ENCODE data around the gene SGIP1. TPM values are rescaled to one million over a fixed set of nuclear protein-coding genes. Genes with fewer than 3 reads are reported as not detected.

Gene SGIP1
- total RNA-seq = 1 to 10 TPM; 1.0 to 2.4 TPM
- long read RNA-seq = 0 reads

DNA sequence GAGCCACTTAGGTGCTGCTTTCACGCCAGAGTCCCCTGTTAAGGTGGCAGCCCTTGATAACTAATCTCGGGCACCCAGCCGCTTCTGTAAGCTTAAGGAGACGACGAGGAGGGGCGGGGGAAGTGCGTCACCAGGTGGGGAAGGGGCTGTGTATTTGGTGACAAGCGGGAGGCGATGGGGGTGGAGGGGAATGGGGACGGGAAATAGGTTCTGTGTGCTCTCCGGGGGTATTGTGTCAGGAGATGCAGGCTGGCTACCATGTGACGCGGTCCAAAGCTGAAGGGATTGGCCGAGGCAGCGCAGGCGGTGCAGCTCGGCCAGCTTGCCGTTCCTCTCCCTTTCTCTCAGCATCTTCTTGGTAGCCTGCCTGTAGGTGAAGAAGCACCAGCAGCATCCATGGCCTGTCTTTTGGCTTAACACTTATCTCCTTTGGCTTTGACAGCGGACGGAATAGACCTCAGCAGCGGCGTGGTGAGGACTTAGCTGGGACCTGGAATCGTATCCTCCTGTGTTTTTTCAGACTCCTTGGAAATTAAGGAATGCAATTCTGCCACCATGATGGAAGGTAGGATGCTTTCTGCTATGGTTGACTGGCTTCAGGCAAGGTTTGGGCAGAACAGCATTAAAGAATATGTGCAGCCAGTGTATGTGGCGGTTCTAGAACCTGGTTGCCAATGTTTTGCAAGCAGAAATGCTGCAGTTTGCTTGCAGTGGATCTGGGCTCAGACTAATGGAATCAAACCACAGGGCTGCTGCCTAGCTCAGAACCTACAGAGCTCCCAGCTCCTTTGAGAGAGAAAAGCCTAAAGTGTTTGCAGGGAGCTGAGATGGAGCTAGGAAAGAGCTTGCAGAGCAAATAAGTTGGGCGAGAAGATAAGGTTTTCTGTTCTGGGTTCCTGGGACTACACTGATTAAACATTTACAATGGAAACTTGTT is at the start of gene SGIP1:
Gene SGIP1 (plus strand): TSS at position 350 of the 937 bp plus-strand sequence. CDS start 206 bp downstream, at position 556.
- ATAC-seq (peak; percentile 46), DNase-seq (peak in 1 of 2 donors; percentile 33)
- intact Hi-C loops (cut with DNase I, micrococcal nuclease) = no loop called here

DNA sequence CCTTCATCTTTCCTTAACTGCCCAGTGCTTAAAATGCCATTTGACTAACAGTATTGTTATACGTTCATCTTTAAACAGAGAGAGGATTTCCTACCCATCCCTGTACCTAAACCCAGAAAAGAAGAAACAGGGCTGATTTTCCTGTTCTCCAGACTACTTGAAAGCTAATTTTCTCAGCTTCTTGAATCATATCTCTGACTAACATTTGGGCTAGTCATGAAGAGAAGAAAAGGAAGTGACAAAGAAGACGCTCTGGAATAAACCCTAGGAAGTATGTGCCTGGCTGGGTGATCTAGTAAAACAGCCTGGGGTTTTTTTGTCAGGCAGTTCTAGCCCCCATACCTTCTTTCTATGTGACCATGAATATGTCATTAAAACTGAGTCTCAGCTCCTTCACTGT is 44.8 kb upstream of the SGIP1 start:
- intact Hi-C loops (cut with DNase I, micrococcal nuclease) = no loop called here
- ATAC-seq (no peak), DNase-seq (no peak)

DNA sequence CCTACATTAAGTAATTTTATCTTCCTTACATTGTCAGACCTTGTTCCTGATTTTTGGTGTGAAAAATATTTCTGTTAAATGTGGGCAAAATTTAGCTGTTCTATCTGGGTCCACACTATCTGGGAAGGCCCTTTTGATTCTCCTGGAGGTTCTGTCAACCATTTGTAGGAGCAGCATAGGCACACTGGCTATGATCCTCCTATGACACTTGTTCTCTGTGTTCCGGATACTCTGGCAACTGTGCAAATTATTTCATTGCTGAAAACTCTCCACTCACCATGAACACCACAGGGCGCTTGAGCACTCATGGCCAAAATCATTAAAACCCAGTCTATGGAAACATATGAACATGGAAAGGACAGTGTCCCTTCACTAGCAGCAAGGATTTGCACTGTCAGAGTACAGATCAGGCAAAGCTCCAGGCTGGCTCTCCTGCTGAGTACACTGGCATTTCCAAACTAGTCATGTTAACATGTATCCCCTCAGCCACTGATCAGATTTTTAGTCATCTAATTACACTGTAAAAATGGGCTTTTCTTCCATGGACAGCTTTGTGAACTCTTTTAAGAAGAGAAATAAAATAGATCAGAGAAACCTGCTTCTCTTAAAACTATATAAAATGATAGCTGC is 43.9 kb upstream of the SGIP1 start:
- intact Hi-C loops (cut with DNase I, micrococcal nuclease) = no loop called here
- no peak for DNase-seq
- ATAC-seq = no peak

DNA sequence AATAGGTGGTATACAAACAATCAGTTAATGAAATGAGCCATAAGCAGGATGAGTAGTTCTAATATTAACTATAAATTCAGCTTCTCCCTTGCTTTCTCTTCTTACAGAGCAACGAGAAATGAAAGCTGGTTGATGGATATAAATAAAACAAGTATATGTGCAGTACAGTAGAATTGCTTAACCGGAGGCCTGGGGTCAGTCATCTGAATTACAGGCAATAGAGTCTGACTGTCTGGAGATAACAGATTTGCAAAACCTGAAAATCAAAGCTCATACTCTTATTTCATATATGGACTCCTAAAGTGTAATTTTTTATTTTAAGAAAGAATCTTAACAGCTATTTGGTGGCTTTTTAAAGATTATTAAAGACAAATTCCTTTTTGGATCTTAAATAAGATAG is 43.1 kb upstream of the SGIP1 start:
- intact Hi-C loops (cut with DNase I, micrococcal nuclease) = no loop called here
- no peak for DNase-seq
- ATAC-seq = no peak

GRCh38 chr1:66492424-66492823 is 41.5 kb upstream of the SGIP1 start:
- DNase-seq = no peak
- ATAC-seq = no peak
- intact Hi-C loops (cut with DNase I, micrococcal nuclease) = no loop called here

DNA sequence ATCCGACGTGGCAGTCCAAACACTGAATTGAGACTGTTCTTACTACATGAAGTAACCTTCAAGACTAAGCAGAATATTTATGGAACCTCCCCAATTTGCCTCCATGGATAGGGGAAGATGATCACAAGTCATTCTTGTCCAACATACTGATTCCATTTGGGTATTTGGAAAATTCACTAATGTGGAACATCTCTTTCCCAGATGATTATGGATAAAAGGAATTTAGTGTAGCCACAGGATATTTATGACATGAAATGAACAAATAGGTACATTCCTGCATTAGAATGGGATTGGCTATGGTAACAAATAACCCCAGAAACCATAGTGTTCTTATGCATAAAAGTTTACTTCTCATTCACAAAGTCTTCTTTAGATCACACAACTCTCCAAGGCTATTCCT is 40.2 kb upstream of the SGIP1 start:
- ATAC-seq = no peak
- intact Hi-C loops (cut with DNase I, micrococcal nuclease) = no loop called here
- no peak for DNase-seq

DNA sequence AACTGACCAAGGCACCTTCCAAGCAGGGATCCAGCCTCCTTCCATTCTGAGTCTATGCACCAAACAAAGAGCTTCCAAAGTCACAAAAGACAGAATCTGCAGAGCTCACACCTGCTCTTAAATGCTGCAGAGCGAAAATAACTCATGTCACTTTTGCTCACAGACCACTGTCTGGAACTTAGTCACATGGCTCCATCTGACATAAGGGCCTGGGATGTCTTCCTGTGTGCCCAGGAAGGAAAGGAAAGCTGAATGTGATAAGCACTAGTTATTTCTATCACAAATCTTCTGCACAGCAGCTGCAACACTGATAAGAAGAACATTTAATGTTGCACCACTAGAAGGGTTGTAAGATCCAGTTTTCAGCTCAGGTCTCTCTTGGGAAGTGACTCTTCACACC is 39.5 kb upstream of the SGIP1 start:
- intact Hi-C loops (cut with DNase I, micrococcal nuclease) = no loop called here
- no peak for DNase-seq
- no peak for ATAC-seq

DNA sequence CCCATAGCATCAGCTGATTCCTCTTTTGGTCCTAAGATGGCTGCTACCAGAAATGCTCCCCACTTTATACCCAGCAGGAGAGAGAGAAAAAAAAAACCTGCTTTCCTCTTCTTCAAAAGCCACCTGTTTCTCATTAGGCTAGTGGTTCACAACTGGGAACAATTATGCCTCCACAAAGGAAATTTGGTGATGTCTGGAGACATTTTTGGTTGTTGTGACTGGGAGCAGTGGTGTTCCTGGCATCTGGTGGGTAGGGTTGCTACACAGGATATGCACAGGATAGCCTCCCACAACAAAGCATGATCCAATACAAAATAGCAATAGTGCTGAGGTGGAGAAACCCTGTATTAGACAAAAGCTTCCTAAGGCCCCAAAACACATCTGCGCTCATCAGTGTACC is 38.5 kb upstream of the SGIP1 start:
- ATAC-seq (no peak), DNase-seq (no peak)
- intact Hi-C loops (cut with DNase I, micrococcal nuclease) = no loop called here

DNA sequence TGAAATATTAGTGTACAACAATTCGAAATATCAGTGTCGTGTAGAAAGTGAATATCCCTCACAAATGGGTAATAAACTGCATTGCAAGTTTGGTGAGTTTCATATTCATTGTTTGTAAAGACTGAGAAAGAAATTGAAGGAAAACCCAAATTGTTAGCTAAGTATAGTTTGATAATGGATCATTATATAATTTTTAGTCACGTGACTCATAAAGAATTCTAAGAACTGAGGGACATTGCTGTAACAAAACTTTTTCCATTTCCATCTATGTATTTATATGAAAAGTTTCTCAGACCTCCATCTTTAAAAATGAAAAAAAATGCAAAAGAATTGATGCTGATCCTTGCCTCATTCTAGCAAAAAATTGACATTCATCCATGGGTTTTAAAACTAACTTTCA is 36.0 kb upstream of the SGIP1 start:
- no peak for DNase-seq
- intact Hi-C loops (cut with DNase I, micrococcal nuclease) = no loop called here
- no peak for ATAC-seq

DNA sequence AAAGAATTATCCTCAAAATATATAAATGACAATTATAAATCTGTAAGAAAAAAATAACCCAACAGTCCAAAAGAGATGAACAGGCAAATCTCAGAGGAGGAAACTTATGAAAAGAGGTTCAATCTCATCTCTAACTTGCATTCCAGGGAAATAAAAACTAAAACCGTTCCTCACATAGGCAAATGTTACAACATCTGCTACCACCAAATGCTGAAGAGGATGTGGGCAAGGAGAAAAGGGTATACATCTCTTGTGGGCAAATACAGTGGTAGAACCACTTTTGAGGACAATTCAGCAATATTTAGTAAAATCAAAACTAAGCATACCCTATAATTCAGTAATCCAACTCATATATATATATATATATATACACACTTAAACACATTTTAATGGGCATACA is 33.7 kb upstream of the SGIP1 start:
- no peak for DNase-seq
- intact Hi-C loops (cut with DNase I, micrococcal nuclease) = no loop called here
- no peak for ATAC-seq

GRCh38 chr1:66502086-66502485 is 31.9 kb upstream of the SGIP1 start:
- DNase-seq = no peak
- intact Hi-C loops (cut with DNase I, micrococcal nuclease) = no loop called here
- ATAC-seq = no peak

DNA sequence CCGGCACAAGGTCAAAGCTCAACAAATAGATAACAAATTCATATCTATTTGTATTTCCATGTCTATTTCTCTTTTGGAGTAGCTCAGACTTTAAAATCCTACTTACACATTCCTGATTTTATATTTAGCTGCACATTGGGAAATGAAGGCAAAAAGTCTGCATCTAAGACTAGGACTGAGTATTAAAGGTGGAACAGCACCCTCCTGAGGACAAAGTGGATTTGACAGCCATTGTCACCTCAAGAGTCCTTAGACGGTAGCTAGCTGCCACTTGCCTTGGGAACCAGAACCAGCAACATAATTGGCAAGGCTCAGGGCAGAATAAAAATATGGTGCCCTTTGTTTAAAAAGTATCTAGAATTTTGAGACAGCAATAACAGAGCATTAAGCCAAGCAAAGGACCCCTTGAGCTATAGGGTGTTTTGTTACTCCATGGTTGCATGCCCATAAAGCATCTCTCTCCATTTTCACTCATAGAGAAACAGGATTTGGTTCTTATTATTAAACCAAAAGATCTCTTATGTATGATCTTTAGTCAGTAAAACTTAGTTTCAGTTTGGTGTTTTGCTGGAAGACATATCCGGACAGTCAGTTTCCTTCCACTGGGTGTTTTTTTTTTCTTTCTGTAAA is 30.0 kb upstream of the SGIP1 start:
- intact Hi-C loops (cut with DNase I, micrococcal nuclease) = no loop called here
- peak in 1 of 2 donors; percentile 37 for DNase-seq
- peak; percentile 61 for ATAC-seq

DNA sequence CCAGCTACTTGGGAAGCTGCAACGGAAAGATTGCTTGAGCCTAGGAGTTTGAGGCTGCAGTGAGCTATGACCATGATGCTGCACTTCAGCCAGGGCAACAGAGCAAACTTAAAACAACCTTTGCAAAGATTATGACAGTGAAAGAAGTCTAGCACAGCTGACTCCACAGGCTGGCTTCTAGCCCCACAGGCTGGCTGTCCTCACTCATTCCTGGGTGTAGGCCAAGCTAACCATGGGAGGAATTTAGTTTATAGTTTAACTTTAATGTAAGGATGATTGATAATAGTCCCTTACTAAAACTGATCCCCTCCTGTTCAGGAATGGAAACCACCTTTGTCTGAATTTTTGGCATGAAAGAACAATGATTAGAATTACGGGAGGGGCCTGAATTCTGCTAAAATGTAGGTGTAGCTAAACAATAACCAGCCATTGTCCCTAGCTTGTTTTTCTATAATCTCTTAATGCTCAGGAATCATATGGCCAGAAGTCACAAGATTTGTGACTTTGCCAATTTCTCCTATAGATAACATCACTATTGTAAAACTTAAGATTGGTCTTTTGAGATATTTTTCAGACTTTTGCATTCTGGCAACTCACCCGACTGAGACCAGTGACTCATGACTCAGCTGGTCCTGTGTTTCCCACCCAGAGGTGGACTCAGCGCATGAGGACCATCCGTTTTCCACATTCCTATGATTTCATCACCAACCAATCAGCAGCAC is 28.1 kb upstream of the SGIP1 start:
- no peak for DNase-seq
- ATAC-seq = no peak

GRCh38 chr1:66506393-66506687 is 27.6 kb upstream of the SGIP1 start:
- DNase-seq (no peak), ATAC-seq (no peak)
- intact Hi-C loops (cut with DNase I, micrococcal nuclease) = no loop called here

More for the DNA sequence above, 28.1 kb upstream of the SGIP1 start:
- intact Hi-C loops (cut with DNase I, micrococcal nuclease) = no loop called here

DNA sequence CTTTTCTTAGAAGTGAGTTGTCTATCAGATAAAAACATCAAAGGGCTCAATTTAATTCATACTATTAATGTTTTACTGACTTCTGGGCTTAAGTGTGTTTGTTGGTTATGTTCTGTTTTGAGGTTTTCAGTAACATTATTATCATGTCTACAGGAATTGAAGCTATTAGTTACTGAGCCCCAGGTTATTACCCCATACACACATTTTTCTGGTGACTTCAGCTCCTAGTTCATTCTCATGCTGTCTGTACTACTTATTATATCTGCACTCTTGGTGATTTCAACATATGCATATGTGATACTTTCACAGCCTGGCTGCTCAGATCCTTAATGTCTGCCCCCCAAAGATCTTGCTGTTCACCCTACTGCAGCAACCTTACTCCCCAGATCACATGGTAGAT is 27.0 kb upstream of the SGIP1 start:
- DNase-seq (no peak), ATAC-seq (no peak)
- intact Hi-C loops (cut with DNase I, micrococcal nuclease) = no loop called here

GRCh38 chr1:66510407-66510806 is 23.5 kb upstream of the SGIP1 start:
- ATAC-seq (no peak), DNase-seq (no peak)
- intact Hi-C loops (cut with DNase I, micrococcal nuclease) = no loop called here

- DNase-seq (no peak), ATAC-seq (no peak)
- intact Hi-C loops (cut with DNase I, micrococcal nuclease) = no loop called here
These were observed 22.8 kb upstream of the SGIP1 start for GRCh38 chr1:66511118-66511517.

DNA sequence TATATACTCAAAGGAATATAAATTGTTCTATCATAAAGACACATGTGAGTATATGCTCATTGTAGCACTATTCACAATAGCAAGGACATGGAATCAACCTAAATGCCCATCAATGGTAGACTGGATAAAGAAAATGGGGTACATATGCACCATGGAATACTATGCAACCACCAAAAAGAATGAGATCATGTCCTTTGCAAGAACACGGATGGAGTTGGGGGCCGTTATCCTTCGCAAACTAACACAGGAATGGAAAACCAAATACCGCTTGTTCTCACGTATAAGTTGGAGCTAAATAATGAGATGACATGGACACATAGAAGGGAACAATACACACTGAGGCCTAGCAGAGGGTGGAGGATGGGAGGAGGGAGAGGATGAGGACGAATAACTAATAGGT is 16.0 kb upstream of the SGIP1 start:
- intact Hi-C loops (cut with DNase I, micrococcal nuclease) = no loop called here
- ATAC-seq = no peak
- DNase-seq = no peak

GRCh38 chr1:66518654-66519053 is 15.3 kb upstream of the SGIP1 start:
- intact Hi-C loops (cut with DNase I, micrococcal nuclease) = no loop called here
- no peak for DNase-seq

DNA sequence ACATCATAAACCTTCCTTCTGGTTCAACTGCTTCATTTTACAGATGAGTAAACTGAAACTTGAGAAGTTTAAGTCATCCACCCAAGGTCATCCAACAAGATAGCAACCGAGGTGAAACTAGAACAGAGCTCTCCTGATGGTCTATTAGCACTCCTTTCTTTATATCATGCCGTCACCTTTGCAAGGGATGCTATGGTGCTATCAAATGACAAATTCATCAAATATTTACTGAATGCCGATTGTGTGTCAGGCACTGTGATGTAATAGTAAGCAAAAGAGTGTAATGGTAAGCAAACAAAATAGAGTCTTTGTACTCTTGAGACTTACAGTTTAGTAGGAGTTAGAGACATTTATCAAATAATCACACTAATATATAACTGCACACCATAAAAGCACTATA is 14.0 kb upstream of the SGIP1 start:
- DNase-seq (no peak), ATAC-seq (no peak)
- intact Hi-C loops (cut with DNase I, micrococcal nuclease) = no loop called here

More at GRCh38 chr1:66518654-66519053, 15.3 kb upstream of the SGIP1 start:
- no peak for ATAC-seq

Data from left colon (tissue), 2 donors.